ENCODE results near the gene ZEB2. TPM values are rescaled to one million over a fixed set of nuclear protein-coding genes. Genes with fewer than 3 reads are reported as not detected.

The ZEB2 gene
- total RNA-seq, 1 experiment from 2014 or later, result 1.1 TPM

GRCh38 chr2:144484201-144484948, 35.5 kb downstream of the ZEB2 start:
- no TSS peak for BruUV-seq (replicated peaks)
- no peak for ATAC-seq
- TF ChIP-seq POLR2AphosphoS5 (IDR thresholded peaks at IDR 0.05; ENCODE audit: low read depth, low read length) (no peak), TCF7L2 (IDR thresholded peaks at IDR 0.05; ENCODE audit: low read depth, low read length) (no peak), SIN3A (IDR thresholded peaks at IDR 0.05; ENCODE audit: borderline replicate concordance, insufficient read depth, low read depth, low read length) (no peak), CTCF (IDR thresholded peaks at IDR 0.05) (no peak)
- TF ChIP-seq, protein P1, sequence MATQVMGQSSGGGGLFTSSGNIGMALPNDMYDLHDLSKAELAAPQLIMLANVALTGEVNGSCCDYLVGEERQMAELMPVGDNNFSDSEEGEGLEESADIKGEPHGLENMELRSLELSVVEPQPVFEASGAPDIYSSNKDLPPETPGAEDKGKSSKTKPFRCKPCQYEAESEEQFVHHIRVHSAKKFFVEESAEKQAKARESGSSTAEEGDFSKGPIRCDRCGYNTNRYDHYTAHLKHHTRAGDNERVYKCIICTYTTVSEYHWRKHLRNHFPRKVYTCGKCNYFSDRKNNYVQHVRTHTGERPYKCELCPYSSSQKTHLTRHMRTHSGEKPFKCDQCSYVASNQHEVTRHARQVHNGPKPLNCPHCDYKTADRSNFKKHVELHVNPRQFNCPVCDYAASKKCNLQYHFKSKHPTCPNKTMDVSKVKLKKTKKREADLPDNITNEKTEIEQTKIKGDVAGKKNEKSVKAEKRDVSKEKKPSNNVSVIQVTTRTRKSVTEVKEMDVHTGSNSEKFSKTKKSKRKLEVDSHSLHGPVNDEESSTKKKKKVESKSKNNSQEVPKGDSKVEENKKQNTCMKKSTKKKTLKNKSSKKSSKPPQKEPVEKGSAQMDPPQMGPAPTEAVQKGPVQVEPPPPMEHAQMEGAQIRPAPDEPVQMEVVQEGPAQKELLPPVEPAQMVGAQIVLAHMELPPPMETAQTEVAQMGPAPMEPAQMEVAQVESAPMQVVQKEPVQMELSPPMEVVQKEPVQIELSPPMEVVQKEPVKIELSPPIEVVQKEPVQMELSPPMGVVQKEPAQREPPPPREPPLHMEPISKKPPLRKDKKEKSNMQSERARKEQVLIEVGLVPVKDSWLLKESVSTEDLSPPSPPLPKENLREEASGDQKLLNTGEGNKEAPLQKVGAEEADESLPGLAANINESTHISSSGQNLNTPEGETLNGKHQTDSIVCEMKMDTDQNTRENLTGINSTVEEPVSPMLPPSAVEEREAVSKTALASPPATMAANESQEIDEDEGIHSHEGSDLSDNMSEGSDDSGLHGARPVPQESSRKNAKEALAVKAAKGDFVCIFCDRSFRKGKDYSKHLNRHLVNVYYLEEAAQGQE (IDR thresholded peaks at IDR 0.05; ENCODE audit: insufficient read depth in 1 of 2, low read depth in 2 of 2, low read length in 1 of 2), result no peak
- Histone ChIP-seq H3K9me3 (ENCODE audit: control insufficient read depth, insufficient read depth, low read depth, low read length) (no peaks in the 10 kb centered on the region), H3K4me1 (ENCODE audit: control insufficient read depth, insufficient read depth, low read length) (no peaks in the 10 kb centered on the region), H3K4me3 (ENCODE audit: low read depth in 2 of 2, low read length in 2 of 2) (no peak overlapping the region), H3K36me3 (ENCODE audit: control insufficient read depth, insufficient read depth, low read length) (no peaks in the 10 kb centered on the region), H3K27me3 (ENCODE audit: control insufficient read depth, insufficient read depth, low read length) (no peaks in the 10 kb centered on the region), H3K27ac (ENCODE audit: low read length) (no peak overlapping the region)
- intact Hi-C loops (cut with micrococcal nuclease; ENCODE audit: unreplicated experiment), result loop anchor here (5.0 kb wide), 1 partner anchor 1322 kb away; no protein-coding TSS in a partner anchor
- in situ Hi-C loops (cut with HindIII; ENCODE audit: low pct_unique_long_range_greater_than_20kb, low sequenced_read_pairs), result no loop called here
- POLR2A ChIA-PET, result no interaction called here
- CTCF ChIA-PET, result no interaction called here
- DNase-seq (ENCODE audit: low read depth, low spot score), result no peak

DNA sequence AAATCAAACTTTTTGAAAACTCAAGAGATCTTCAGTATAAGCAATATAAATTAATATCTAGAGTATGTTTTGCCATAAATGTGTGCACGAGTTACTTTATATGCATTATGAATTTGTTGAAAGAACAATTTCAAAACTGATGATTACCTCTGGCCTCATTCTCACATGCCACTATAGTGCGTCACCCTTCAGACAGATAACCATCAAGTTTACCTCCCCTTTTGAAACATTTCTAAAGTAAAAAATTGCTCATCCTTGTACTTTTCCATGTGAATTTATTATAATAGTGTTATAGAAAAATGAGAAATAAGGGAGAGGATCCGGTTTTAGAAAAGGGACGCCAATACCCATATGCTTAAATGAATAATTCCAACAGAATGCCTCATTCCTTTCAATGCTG, 38.3 kb downstream of the ZEB2 start:
- Histone ChIP-seq H3K27ac (ENCODE audit: low read length) (no peak overlapping the region), H3K36me3 (ENCODE audit: control insufficient read depth, insufficient read depth, low read length) (no peaks in the 10 kb centered on the region), H3K27me3 (ENCODE audit: control insufficient read depth, insufficient read depth, low read length) (no peaks in the 10 kb centered on the region), H3K9me3 (ENCODE audit: control insufficient read depth, insufficient read depth, low read depth, low read length) (no peaks in the 10 kb centered on the region), H3K4me1 (ENCODE audit: control insufficient read depth, insufficient read depth, low read length) (no peaks in the 10 kb centered on the region), H3K4me3 (ENCODE audit: low read depth in 2 of 2, low read length in 2 of 2) (no peak overlapping the region)
- TF ChIP-seq, protein P1 (IDR thresholded peaks at IDR 0.05; ENCODE audit: insufficient read depth in 1 of 2, low read depth in 2 of 2, low read length in 1 of 2), result no peak
- TF ChIP-seq TCF7L2 (IDR thresholded peaks at IDR 0.05; ENCODE audit: low read depth, low read length) (no peak), SIN3A (IDR thresholded peaks at IDR 0.05; ENCODE audit: borderline replicate concordance, insufficient read depth, low read depth, low read length) (no peak)
- ATAC-seq, result no peak
- ChIA-PET CTCF (no interaction called here), POLR2A (no interaction called here)
- DNase-seq (ENCODE audit: low read depth, low spot score), result no peak
- in situ Hi-C loops (cut with HindIII; ENCODE audit: low pct_unique_long_range_greater_than_20kb, low sequenced_read_pairs) (no loop called here), intact Hi-C loops (cut with micrococcal nuclease; ENCODE audit: unreplicated experiment) (loop anchor here (5.0 kb wide), 1 partner anchor 1319 kb away; no protein-coding TSS in a partner anchor)
- no TSS peak for BruUV-seq (replicated peaks)

Data from Panc1 (cell line).